ENCODE data around the gene KARS1.
A peak's percentile ranks its signal among the peaks of the same experiment; 100 is the strongest.

KARS1 gene

GRCh38 chr16:75647492-75648264 lies at the start of gene KARS1, which contains the start of gene TERF2IP:
TSS of gene KARS1 (minus strand) at chr16:75647665. CDS start at chr16:75647639, 26 bp downstream.
TSS of gene TERF2IP (plus strand) at chr16:75647773. CDS start at chr16:75647883, 110 bp downstream.
- peak; percentile 36 for FAIRE-seq
- DNase-seq (ENCODE audit: low spot score) = peak; percentile 85

GRCh38 chr16:75695708-75696107 lies 48.2 kb upstream of the KARS1 start:
- FAIRE-seq = no peak

GRCh38 chr16:75687361-75687760 lies 39.9 kb upstream of the KARS1 start:
- DNase-seq (ENCODE audit: low spot score) = no peak

More at GRCh38 chr16:75695708-75696107, 48.2 kb upstream of the KARS1 start:
- DNase-seq (ENCODE audit: low spot score) = no peak

GRCh38 chr16:75682308-75682707 lies 34.8 kb upstream of the KARS1 start:
- DNase-seq (ENCODE audit: low spot score) (no peak), FAIRE-seq (no peak)

More at GRCh38 chr16:75687361-75687760, 39.9 kb upstream of the KARS1 start:
- FAIRE-seq = no peak

- DNase-seq (ENCODE audit: low spot score) (no peak), FAIRE-seq (no peak)
Measured at GRCh38 chr16:75679366-75679765, 31.9 kb upstream of the KARS1 start.

- no peak for FAIRE-seq
- no peak for DNase-seq (ENCODE audit: low spot score)
Measured at GRCh38 chr16:75676909-75677308, 29.4 kb upstream of the KARS1 start, which contains the start of gene CPHXL2. TSS of gene CPHXL2 (minus strand) at chr16:75677009. CDS start at chr16:75676999, 10 bp downstream.

- DNase-seq (ENCODE audit: low spot score) (no peak), FAIRE-seq (no peak)
Measured at GRCh38 chr16:75667503-75667902, 20.0 kb upstream of the KARS1 start.

GRCh38 chr16:75660726-75661302 lies 13.3 kb upstream of the KARS1 start:
- no peak for FAIRE-seq
- no peak for DNase-seq (ENCODE audit: low spot score)

- DNase-seq (ENCODE audit: low spot score) (no peak), FAIRE-seq (no peak)
Measured at GRCh38 chr16:75660321-75660720, 12.9 kb upstream of the KARS1 start.

GRCh38 chr16:75658175-75658574 lies 10.7 kb upstream of the KARS1 start:
- DNase-seq (ENCODE audit: low spot score) (no peak), FAIRE-seq (no peak)

- DNase-seq (ENCODE audit: low spot score) (no peak), FAIRE-seq (no peak)
Measured at GRCh38 chr16:75653922-75654321, 6.5 kb upstream of the KARS1 start.

- no peak for FAIRE-seq
Measured at GRCh38 chr16:75648265-75649076, 1.0 kb upstream of the KARS1 start.

GRCh38 chr16:75647112-75647491 lies 363 bp downstream of the KARS1 start:
- DNase-seq (ENCODE audit: low spot score) (no peak), FAIRE-seq (no peak)

More at GRCh38 chr16:75648265-75649076, 1.0 kb upstream of the KARS1 start:
- DNase-seq (ENCODE audit: low spot score) = peak; percentile 35

GRCh38 chr16:75644240-75645012 lies 3.0 kb downstream of the KARS1 start:
- FAIRE-seq (no peak), DNase-seq (ENCODE audit: low spot score) (no peak)

GRCh38 chr16:75640598-75640997 lies 6.9 kb downstream of the KARS1 start:
- FAIRE-seq (no peak), DNase-seq (ENCODE audit: low spot score) (no peak)

GRCh38 chr16:75635036-75635435 lies 12.4 kb downstream of the KARS1 start:
- no peak for DNase-seq (ENCODE audit: low spot score)
- no peak for FAIRE-seq

GRCh38 chr16:75632857-75633256 lies 14.6 kb downstream of the KARS1 start:
- no peak for DNase-seq (ENCODE audit: low spot score)
- no peak for FAIRE-seq

GRCh38 chr16:75630052-75630451 lies 17.4 kb downstream of the KARS1 start:
- no peak for DNase-seq (ENCODE audit: low spot score)

GRCh38 chr16:75629132-75629531 lies 18.3 kb downstream of the KARS1 start:
- DNase-seq (ENCODE audit: low spot score) (no peak), FAIRE-seq (no peak)

More at GRCh38 chr16:75630052-75630451, 17.4 kb downstream of the KARS1 start:
- FAIRE-seq = no peak

GRCh38 chr16:75628351-75628750 lies 19.1 kb downstream of the KARS1 start:
- FAIRE-seq (no peak), DNase-seq (ENCODE audit: low spot score) (no peak)

- FAIRE-seq (no peak), DNase-seq (ENCODE audit: low spot score) (no peak)
Measured at GRCh38 chr16:75627851-75628250, 19.6 kb downstream of the KARS1 start.
